Measurements from ENCODE around the gene MED17.

DNA sequence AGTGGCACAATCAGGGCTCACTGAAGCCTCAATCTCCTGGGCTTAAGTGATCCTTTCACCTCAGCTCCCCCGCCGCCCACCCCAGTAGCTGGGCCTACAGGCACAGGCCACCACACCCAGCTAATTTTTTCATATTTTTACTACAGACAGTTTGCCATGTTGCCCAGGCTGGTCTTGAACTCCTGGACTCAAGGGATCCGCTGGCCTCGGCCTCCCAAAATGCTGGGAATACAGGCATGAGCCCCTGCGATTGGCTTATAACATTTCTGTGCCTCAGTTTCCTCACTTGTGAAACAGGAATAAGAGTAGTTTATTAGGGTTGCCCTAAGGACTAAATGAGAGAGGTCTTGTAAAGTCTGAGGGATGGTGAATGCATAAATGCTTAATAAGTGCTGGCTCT is 65.1 kb downstream of the MED17 start:
- no peak for TF ChIP-seq GLIS3 (CRISPR knock-in tag; IDR thresholded peaks at IDR 0.05)
- no peak for TF ChIP-seq RARB (CRISPR knock-in tag; IDR thresholded peaks at IDR 0.05)
- no peak for TF ChIP-seq TCF4 (CRISPR knock-in tag; IDR thresholded peaks at IDR 0.05; ENCODE audit: borderline replicate concordance)
- no peak for TF ChIP-seq ZFP30 (CRISPR knock-in tag; IDR thresholded peaks at IDR 0.05)
- TF ChIP-seq, protein P1, sequence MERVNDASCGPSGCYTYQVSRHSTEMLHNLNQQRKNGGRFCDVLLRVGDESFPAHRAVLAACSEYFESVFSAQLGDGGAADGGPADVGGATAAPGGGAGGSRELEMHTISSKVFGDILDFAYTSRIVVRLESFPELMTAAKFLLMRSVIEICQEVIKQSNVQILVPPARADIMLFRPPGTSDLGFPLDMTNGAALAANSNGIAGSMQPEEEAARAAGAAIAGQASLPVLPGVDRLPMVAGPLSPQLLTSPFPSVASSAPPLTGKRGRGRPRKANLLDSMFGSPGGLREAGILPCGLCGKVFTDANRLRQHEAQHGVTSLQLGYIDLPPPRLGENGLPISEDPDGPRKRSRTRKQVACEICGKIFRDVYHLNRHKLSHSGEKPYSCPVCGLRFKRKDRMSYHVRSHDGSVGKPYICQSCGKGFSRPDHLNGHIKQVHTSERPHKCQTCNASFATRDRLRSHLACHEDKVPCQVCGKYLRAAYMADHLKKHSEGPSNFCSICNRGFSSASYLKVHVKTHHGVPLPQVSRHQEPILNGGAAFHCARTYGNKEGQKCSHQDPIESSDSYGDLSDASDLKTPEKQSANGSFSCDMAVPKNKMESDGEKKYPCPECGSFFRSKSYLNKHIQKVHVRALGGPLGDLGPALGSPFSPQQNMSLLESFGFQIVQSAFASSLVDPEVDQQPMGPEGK (CRISPR knock-in tag; IDR thresholded peaks at IDR 0.05; ENCODE audit: borderline replicate concordance), result no peak
- TF ChIP-seq CREB5 (CRISPR knock-in tag; IDR thresholded peaks at IDR 0.05; ENCODE audit: low read depth), result no peak
- TF ChIP-seq ISL1 (CRISPR knock-in tag; IDR thresholded peaks at IDR 0.05), result no peak
- no peak for TF ChIP-seq POU6F1 (CRISPR knock-in tag; IDR thresholded peaks at IDR 0.05; ENCODE audit: borderline replicate concordance, low read depth)
- TF ChIP-seq TSHZ2 (CRISPR knock-in tag; IDR thresholded peaks at IDR 0.05), result no peak
- TF ChIP-seq ZNF70 (CRISPR knock-in tag; IDR thresholded peaks at IDR 0.05), result no peak
- TF ChIP-seq TOX (CRISPR knock-in tag; IDR thresholded peaks at IDR 0.05; ENCODE audit: borderline replicate concordance), result no peak
- TF ChIP-seq SNAI2 (CRISPR knock-in tag; IDR thresholded peaks at IDR 0.05), result no peak
- no peak for TF ChIP-seq BACH2 (CRISPR knock-in tag; IDR thresholded peaks at IDR 0.05; ENCODE audit: borderline replicate concordance)
- TF ChIP-seq OSR1 (CRISPR knock-in tag; IDR thresholded peaks at IDR 0.05), result no peak

Measured in SK-N-SH treated with all-trans-retinoic acid at 6 μM for 48 hours (cell line).